ENCODE measurements around the gene SLFN5.

GRCh38 chr17:35259001-35259400 lies 16.1 kb downstream of the SLFN5 start:
- no peak for TF ChIP-seq CTCF (IDR thresholded peaks at IDR 0.05)
- no peak for TF ChIP-seq POLR2A (IDR thresholded peaks at IDR 0.05)
- TF ChIP-seq EP300 (IDR thresholded peaks at IDR 0.05) = no peak
- TF ChIP-seq POLR2AphosphoS5 (IDR thresholded peaks at IDR 0.05) = no peak

All from stomach (tissue), 4 donors.